AG20443 (cell line): ENCODE results near the gene DLX1.
"Not testable (repeated sequence)": the region's sequence is repeated elsewhere in the genome, so short reads cannot be mapped to it uniquely, and the experiment has no call there.

Experiments
- DNase-seq: peaks from one replicate; pipeline ENCODE4 v3.0.0; 2012; ENCODE audit warnings: low spot score, mixed read lengths

The DLX1 gene

DNA sequence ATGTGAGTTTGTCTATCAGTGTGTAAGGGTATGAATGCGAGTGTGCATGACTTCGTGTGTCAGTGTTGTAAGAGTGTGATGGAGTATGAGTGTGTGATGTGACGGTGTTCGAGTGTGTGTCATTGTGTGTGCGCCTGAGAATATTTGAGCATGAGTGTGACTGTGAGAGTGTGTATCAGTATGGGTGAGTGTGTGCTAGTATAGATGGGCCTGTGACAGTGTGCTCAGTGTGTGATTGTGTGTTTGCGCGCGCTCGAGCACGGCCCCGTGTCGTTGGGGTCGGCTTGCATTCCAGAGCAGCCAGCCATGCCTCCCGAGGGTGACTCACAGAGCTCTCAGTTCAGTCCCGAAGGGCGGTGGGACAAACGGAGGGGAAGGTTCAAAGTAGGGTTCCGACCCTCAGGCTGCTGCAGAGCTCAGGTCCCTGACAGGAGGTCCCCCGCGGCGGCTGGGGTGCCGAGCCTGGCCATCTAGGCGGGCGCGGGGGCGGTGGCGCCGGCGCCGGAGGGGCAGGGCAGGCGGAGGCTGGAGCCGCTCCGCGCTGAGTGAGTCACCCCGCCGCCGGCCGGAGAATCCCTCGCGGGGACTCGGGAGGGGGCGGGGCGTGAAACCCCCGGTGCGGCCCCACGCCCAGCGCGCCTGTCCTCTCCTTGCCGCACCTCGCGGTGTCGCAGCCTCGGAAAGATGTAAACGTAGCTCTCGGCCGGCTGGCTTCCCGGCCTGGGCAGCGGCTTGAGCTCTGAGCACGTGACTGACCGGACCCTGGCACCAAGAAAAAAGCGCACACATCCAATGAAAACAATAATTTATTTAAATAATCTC is 13.6 kb downstream of the DLX1 start:
- peak; percentile 83 for DNase-seq

DNA sequence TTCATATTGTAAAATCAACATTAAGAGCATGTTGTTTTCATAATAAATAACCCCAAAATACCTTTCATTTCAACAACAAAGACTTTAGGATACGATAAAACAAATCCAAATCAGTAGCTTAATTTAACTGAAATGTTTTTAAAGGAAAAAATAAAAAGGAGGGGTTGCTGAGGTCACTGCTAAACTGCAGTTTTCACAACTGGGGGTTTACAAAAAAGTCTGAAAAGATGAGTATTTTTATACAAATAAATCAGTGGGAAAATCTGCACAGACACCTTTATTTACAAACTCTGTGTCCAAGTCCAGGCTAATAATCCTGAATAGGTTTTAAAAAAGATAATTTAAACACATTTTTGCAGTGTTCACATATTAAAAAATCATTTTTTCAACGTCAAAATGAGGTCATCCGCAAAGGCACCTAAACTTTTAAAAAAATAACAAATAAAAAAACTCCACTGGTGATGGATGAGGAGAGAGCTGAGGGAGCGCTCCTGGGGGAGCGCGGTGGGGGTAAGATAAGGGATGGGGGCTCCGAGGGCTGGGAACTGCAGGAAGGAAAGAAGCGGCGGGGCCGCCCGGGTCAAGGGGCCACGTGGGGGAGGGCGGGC is 14.3 kb downstream of the DLX1 start:
- no peak for DNase-seq

GRCh38 chr2:172100080-172100934 is 15.0 kb downstream of the DLX1 start:
- peak; percentile 17 for DNase-seq

DNA sequence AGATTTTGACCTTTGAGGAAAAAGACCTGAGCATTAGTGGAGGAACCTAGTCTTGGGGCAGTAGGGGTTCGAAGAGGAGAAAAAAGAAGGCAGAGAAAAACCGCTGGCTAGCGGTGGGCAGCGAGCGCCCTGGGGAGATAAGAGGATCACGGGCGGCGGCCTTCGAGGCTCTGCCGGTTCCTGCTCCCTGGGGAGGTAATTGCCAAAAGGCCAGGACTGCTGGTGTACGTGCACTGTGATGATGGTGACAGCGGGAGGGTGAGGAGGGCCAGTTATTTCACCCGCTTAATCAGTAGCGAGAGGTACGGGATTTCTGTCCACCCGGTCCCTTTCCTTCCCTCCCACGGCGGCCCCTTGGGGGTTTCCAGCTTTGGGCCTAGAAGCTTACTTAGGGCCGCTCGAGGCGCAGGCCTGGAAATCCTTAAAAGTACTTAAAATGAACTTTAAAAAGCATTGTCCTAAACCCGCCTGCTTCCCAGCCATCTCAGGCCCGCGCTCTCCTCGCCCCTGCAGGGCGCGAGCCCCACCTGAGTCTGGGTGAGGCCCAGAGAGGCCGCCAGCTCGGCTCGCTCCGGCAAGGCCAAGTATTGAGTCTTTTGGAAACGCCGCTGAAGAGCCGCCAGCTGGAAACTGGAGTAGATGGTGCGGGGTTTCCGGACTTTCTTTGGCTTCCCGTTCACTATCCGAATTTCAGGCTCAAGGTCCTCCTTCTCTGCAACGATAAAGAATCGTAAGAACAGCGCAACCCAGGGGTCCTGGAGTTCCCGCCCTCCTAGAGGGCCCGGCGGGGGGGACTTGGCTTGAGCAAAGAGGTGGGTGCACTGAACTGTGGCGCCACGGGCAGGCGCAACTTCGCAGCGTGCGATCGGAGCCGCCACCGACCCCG is 15.9 kb downstream of the DLX1 start:
- peak; percentile 7 for DNase-seq

GRCh38 chr2:172101821-172102390 is 16.6 kb downstream of the DLX1 start:
- DNase-seq: peak; percentile 14

- DNase-seq: peak; percentile 92
Measured at GRCh38 chr2:172102391-172103359, 17.4 kb downstream of the DLX1 start, which contains the start of gene DLX2. DLX2 (minus strand) TSS chr2:172102900; CDS start chr2:172102538, 362 bp downstream.

GRCh38 chr2:172103471-172104272 is 18.4 kb downstream of the DLX1 start:
- DNase-seq: peak; percentile 90

DNA sequence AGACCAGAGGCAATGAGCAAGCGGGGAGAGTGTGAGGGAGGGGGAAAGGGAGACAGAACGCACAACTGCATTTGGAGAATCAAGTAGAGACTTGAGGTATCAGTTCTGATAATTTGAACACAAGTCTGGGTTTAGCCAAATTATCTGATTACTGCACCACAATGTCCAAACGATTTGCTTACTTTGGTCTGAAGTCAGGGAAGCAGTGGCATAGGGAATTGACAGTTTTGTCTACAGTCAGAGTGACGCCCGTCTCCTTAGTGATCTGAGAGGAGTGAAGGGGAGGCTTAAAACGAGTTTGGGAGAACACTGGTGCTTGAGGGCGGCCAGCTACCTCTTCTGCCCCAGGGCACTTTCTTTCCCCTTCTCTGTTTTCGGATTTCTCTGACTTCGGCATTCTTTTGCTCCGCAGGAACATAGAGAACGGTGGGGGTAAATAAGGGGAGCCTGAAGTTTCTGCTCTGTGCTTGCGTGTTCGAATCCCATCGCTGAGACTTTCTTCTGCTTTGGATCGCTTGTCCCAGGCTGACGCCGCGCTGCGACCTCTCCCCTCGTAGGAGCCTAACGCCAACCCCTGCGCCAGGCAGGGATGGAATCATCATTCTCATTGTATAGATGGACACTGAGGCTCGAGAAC is 20.3 kb downstream of the DLX1 start:
- DNase-seq: peak; percentile 4

- peak; percentile 79 for DNase-seq
Measured at GRCh38 chr2:172106108-172106961, 21.0 kb downstream of the DLX1 start.

DNA sequence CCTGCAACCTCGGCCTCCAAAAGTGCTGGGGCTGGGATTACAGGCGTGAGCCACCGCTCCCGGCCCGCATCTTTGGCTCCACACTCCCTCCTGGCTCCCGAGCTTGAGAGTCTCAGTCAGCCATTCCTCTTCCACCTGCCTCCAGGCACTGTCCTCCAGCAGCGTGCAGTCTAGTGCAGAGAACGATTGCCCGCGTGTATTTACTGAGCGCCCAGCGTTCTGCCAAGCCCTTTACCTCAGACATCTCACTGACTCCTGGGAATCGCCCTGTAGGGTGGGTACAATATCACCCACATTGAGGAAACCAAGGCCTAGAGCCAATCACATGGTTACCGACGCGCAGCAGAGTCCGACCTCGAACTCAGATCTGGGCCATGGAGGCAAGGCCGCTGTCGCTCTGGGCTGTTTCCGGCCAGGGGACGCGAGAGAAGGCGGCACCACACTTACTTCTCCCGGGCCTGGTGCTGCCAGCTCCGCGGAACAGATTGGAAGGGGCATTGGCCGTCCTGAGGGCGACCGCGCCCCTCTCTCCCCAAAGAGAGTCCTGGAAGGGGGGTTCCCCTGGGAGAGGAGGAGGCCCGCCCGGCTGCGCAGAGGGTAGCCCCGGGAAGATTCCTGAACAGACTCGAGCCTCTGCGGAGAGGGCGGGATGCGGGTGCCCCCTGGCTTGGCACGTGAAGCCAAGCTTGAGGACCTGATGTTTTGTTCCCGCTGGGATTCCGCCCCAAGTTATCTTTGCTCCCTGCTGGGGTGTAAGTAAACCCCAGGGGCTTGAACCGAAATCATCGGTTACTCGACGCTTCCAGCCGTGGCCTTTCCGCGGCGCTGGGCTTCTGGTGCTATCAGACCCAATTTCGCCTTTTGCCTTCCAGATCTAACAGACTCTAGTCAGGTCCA is 22.6 kb downstream of the DLX1 start:
- no peak for DNase-seq

DNA sequence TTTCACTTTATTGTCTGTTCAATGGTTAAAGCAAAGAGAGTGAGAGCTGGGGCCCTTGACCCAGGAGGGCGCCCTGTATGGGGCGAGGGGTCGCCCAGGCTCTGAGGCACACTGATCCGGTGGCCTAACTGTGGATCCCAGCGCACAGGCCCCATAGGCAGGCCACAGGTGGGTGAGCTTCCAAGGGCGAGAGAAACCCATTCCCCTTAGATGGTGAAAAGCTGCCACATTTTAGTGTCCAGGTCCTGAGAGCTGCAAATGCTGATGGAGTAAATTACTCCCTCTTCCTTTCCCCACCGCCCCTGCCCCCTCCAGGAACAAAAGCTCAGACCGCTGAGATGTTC is 23.3 kb downstream of the DLX1 start:
- DNase-seq: no peak

- no peak for DNase-seq
Measured at GRCh38 chr2:172109256-172109987, 24.1 kb downstream of the DLX1 start.

- DNase-seq: no peak
Measured at GRCh38 chr2:172109988-172110811, 24.9 kb downstream of the DLX1 start.

DNA sequence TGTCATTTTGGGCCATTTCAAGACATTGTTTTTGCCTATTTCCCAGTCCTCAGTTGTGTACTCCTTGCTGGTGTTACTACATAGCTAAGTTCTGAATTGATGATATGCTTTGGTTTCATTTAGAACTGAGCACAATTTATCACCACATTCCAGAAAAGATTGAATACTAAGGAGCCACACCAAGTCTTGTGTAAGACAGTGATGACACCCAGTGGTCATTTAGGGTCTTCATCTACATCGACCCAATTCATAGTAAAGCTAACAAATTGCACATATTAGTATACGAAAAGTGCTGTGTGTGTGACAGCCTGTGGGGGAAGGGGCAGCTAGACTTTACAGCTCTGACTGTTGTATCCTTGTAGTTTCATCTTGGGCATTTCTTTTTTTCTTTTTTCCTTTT is 28.3 kb downstream of the DLX1 start:
- DNase-seq: peak; percentile 35

- not testable (repeated sequence) for DNase-seq
Measured at GRCh38 chr2:172114176-172114575, 28.9 kb downstream of the DLX1 start.
